ENCODE measurements around the gene TMEM120A.
"Not testable (repeated sequence)": the region's sequence is repeated elsewhere in the genome, so short reads cannot be mapped to it uniquely, and the experiment has no call there.

- not testable (repeated sequence) for TF ChIP-seq CTCF (IDR thresholded peaks at IDR 0.05; ENCODE audit: low read length); EZH2 (IDR thresholded peaks at IDR 0.05; ENCODE audit: borderline replicate concordance, low read length)
These were observed 24.1 kb upstream of the TMEM120A start for GRCh38 chr7:76018520-76018919.

Measured in OCI-LY1 (cell line).